Activated CD8-positive, alpha-beta memory T cell treated with anti-CD3 and anti-CD28 coated beads for 1 hour (primary cell): ENCODE measurements around the gene ATR.
"Not testable (repeated sequence)": the region's sequence is repeated elsewhere in the genome, so short reads cannot be mapped to it uniquely, and the experiment has no call there.

ENCODE experiments used
- DNase-seq, 2 donors: peaks; one replicate each; pipeline ENCODE4 v3.0.0-alpha.2; 2020; ENCODE audit warnings: low read depth in 1 of 2; ENCODE audit errors: extremely low read depth in 1 of 2

Gene ATR

DNA sequence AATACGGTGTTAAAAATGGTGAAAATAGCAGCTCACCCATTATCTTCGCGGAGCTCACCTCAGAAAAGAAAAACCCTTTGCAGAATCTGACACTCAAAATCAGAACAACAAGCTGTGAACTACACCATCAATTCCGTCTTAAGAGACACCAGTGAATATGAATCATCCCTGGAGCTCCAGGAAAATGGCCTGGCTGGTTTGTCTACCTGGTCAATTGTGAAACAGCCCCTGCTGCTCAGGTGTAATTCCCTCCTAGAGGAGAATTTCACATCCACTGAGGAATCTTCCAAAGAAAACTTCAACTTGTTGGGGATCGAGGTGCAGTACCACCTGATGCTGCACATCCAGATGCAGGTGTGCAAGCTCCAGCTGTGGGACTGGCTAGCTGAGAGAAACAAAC, 127.7 kb downstream of the ATR start:
- DNase-seq: no peak

DNA sequence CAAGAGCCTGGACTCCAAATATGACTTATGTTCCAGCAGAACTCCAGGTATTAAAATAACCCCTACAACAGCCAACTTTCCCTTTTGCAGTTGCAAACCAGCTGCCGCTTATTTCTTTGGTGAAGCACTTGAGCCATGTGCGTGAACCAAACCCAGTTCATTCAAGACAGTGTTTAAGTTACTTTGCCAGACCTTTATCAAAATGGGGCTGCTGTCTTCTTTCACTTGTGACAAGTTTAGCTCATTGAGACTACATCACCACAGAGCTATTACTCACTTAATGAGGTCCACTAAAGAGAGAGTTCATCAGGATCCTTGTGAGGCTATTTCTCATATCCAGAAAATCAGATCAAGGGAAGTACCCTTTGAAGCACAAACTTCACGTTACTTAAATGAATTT, 128.3 kb downstream of the ATR start:
- no peak for DNase-seq

DNA sequence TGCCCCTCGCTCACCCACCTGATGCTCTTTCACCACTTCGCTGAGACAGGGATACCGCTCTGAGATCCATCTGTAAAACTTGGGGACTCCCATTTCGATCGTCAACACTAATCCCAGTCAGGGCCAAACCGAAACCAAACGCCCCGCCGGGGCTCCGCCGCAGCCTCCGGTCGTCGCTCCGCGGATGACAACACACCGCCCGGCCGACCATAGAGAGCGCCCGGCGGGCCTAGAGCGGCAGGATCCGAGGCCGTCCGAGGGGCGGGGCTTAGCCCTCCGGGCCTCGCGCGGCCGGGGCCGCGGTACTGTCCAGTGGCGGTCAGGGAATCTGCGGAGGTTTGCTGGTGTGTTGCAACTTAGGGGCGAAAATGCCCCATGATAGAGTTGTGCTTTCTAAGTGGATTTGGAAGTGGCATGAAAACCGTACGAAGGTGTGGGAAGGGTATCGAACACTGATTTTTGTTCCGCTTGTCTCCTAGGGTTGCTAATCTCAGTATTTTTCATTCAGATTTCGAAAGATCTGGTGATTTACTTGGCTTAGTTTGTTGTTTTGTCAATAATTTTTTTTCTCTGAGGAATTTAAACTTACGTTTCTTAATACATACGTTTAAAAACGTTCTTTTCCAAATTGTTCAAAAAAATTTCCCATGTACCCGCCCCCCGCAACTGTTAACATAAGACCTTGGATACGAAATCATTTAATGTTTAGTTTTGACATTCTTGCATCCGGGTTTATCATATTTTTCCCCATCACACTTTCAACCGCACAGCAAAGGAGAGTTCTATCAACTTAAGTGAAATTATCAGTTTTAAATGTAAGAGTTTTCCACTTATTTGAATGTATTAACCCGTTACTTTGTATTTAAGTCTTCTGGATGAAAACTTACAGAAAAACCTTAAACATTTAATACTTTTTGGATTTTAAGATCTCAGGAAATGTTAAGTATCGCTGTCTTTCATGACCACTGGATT, 130.4 kb downstream of the ATR start, which contains the start of gene XRN1:
Gene XRN1 (minus strand): TSS at position 186 of the 972 bp plus-strand sequence. CDS start 93 bp downstream, at position 93.
- peak; percentile 77 to 90 for DNase-seq

DNA sequence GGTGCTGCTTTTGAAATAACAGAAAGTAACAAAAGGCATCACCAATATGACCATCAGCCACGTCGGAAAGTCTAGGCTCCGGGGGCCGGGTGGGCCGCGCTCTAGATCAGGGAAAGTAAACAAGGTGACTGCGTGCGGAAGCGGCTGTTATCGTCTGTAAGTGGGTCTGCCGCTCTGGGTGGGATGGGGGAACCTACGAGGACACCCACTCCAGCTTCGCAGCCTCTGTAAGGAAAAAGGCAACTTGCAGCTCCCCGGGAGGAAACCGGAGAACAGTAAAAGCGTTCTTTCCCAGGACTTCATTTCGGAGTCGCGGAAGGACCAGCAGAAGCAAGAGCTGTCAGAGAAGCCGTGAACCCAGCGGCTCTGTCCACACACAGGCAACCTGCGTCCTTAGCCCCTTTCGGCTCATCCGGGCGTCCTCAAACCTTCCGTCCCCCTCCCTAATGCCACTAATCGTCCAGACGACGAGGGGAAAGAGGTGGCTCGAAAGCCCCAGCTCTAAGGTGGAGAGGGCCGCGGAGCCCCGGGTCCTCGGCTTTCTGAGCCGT, 131.2 kb downstream of the ATR start:
- DNase-seq: peak in 1 of 2 donors; percentile 11

DNA sequence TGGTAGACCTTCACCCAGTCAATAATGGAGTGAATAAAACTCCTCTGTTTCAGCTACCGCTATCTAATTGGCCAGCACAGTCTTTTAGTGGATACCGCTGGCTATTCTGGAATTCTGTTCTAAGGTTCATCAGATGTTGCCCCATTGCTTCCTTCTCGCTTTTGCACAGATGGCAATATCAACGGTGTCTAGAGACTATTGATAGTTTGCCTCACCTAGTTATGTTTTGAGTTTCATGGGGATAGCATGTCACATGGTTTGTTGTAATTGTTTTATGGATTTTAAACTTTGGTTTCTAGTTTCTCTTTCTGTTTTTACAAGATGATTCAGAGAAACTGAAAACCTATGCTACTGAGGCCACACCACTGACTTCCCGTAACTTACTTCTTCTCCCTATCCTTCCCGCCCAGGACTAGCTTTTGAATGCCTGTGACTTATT, 132.7 kb downstream of the ATR start:
- no peak for DNase-seq

DNA sequence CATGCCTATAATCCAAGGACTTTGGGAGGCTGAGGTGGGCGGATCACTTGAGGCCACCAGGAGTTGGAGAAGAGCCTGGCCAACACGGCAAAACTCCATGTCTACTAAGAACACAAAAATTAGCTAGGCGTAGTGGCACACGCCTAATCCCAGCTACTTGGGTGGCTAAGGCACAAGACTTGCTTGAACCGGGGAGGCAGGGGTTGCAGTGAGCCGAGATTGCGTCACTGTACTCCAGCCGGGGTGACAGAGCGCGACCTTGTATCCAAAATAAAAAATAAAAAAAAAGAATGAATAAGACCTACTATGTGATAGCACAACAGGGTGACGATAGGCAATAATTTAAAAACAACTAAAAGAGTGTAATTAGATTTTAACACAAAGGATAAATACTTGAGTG, 134.2 kb downstream of the ATR start:
- DNase-seq: no peak

DNA sequence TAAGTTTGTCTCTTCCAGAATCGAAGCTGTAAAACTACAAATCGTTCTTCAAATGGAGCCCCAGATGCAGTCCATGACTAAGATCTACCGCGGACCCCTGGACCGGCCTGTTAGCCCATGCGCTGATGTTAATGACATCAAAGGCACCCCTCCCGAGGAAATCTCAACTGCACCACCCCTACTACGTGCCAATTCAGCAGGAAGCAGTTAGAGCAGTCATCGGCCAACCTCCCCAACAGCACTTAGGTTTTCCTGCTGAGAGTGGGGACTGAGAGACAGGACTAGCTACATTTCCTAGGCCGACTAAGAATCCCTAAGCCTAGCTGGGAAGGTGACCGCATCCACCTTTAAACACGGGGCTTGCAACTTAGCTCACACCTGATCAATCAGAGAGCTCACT, 135.5 kb downstream of the ATR start:
- DNase-seq: not testable (repeated sequence)

DNA sequence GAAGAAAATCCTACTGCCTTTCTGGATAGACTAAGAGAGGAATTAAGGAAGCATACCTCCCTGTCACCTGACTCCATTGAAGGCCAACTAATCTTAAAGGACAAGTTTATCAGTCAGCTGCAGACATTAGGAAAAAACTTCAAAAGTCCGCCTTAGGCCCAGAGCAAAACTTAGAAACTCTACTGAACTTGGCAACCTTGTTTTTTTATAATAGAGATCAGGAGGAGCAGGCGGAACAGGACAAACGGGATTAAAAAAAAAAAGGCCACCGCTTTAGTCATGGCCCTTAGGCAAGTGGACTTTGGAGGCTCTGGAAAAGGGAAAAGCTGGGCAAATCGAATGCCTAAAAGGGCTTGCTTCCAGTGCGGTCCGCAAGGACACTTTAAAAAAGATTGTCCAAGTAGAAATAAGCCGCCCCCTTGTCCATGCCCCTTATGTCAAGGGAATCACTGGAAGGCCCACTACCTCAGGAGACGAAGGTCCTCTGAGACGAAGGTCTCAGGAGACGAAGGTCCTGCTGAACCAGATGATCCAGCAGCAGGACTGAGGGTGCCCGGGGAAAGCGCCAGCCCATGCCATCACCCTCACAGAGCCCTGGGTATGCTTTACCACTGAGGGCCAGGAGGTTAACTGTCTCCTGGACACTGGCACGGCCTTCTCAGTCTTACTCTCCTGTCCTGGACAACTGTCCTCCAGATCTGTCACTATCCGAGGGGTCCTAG, 138.9 kb downstream of the ATR start:
- DNase-seq: not testable (repeated sequence)

DNA sequence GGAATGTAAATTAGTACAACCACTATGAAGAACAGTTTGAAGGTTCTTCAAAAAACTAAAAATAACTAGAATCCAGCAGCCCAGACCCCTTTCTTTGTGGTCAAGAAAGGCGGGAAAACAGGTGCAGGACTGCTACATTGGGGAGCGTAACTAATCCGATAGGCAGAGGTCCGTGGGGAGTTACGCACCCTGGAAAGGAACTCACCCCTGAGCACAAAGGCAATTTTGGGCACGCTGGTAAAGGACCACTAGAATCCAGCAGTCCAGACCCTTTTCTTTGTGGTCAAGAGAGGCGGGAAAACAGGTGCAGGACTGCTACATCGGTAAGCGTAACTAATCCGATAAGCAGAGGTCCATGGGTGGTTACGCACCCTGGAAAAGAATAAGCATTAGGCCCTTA, 140.4 kb downstream of the ATR start:
- not testable (repeated sequence) for DNase-seq

DNA sequence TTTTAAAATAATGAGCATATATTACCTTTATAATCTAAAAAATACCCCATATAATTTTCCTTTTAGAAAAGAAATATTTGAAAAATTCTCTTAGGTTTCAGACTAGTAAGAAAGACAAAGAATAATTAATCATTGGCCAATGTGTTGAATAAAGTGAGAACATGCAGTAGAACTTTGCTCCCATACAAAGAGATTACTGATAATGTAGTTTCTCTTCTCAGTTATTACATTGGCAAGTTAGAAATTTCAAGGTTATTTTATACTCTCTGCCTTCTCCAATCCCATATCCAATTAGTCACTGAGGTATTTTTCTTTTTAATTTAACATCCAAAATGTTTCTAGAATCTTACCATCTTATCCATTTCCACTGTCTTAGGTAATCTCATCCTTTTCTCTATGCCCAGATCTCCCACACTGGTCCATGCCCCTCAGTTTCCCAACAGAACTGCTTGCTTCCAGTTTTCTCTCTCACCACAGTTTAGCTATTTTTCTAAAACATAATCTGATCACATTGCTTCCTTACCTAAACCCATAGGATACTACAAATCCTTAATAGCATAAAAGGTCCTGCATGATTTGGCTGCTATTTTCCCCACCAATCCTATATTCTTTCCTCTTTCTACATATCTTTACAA, 141.5 kb downstream of the ATR start:
- DNase-seq: no peak

DNA sequence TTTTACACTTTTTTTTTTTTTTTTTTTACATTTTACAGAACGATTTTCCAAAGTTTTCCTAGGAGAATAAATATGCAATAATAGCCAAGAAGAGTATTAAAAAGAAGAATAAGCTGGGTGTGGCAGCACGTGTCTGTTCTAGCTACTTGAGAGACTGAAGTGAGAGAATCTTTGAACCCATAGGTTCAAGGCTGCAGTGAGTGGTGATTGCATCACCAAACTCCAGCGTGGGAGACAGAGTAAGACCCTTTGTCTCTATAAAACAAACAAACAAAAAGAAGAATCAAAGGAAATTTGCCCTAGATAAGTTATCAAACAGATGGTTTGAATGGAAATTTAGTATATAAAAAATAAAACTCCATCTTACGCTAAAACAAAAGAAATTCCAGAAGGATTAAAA, 144.0 kb downstream of the ATR start:
- no peak for DNase-seq

DNA sequence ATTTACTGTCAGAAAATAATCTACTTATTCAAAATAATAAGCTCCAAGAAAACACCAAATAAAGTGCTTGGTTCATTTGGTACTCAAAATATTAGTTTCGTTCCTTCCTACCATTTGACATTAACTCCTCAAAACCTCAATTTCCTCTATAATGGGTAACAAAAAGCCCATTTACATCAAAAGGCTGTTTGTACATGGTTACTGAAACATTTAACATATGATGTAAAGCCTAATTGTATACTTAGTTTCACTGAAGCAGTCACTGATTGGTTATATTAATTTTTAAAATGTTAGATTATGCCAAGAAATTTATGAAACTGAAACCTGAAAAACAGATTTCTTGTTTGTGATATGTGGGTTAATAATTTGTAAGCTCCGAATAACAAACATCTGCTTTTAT, 145.4 kb downstream of the ATR start:
- no peak for DNase-seq

DNA sequence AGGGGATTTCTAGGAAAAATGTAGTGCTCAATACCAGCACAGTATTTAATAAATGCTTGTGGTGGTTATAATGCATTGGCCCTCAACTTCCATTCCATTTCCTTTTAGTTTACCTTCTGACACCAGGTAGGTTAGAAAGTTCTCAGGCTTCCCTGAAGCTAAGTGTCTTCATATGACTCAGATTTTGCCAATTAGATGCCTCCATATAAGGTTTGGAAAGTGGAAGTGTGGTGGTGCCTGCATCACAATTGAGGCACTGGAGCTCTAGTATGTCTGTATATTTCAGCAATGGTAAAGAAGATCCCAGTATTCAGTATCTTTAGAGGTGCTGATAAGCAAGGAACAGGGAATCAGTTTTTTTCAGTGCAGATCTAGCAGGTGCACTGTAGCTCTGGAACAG, 149.0 kb downstream of the ATR start:
- no peak for DNase-seq

DNA sequence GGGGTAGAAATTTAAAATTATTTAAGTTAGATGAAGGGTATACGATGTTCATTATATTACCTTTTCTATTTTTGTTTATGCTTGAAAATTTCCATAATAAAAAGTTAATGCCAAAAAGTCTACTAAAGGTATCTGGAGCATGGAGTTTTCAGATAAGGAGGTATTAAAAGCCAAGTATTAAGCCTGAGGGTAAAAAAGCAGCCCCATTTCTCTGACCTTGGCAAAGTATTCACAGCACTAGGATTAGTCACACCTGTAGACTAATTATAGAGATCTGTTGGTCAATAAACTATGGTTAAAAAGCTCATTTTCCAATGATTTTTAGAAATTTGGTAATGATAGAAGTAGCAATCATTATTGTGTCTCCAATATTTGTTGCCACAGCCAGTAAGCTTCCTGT, 153.8 kb downstream of the ATR start:
- DNase-seq: no peak

DNA sequence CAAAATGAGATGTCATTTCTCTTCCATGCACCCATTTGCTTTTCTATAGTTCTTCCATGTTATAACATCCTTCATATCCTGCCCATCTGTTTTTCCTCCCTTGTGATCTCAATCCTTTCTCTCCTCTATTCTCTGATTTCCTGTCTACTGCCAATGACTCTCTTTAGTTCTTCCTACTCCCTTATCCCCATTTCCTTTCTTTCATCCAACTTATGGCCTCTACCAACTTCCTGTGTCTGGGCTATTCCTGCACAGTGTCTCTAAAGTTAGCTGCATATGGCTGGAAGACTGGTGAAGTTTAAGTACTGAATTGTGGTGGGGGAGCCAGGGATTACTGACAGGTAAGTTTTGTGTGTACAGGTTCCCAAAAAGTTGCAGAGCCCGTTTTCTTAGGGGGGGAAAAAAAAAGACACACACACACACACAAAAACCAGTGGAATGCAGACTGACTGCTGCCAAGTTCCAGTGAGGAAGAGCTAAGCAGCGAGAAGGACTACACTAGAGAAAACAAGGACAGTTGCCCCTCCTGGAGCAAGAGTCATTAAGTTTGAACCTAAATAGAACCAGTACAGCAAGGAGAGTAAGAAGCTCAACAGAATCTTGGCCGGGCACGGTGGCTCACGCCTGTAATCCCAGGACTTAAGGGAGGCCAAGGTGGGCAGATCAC, 159.5 kb downstream of the ATR start:
- DNase-seq: no peak

DNA sequence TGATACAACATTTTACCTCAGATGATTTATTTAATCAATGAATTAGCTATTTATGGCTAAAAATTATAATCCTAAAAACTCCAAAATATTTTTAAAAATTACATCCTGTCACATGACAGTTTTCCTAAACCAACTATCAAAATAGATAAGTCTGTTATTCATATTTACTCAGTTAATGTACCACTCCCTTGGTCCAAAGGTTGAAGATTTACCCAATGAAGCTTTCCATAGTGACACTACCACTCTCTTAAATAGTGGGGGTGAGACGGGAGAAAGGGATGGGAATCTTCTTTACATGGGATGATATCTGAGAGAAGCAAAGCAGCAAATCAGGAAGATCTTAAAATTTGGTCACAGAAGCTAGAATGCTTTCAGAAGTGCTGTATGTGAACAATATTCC, 161.2 kb downstream of the ATR start:
- DNase-seq: no peak

DNA sequence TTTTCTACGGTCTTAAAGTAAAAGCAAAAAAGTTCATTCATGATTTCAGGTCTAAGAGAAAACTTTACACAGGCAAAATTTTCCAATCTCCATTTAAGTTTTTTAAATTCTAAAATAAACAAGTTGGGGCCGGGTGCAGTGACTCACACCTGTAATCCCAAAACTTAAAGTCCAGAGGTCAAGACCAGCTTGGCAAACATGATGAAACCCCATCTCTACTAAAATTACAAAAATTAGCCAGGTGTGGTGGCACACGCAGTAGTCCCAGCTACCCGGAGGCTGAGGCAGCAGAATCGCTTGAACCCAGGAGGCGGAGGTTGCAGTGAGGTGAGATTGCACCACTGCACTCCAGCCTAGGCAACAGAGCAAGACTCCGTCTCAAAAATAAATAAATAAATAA, 178.0 kb downstream of the ATR start:
- DNase-seq: not testable (repeated sequence)
